HUES64 (cell line): Measurements from ENCODE around the gene JADE1.

ENCODE experiments used
- H3K27ac ChIP-seq: 2 replicates; pipeline ENCODE4 v1.7.0; 2013; ENCODE audit warnings: low read depth, low read length, inconsistent platforms
- H3K27me3 ChIP-seq: 2 replicates; pipeline ENCODE4 v1.6.1; 2013; ENCODE audit warnings: mild to moderate bottlenecking, low read length; ENCODE audit not compliant: insufficient read depth
- H3K36me3 ChIP-seq: 2 replicates; pipeline ENCODE4 v1.6.1; 2013; ENCODE audit warnings: mild to moderate bottlenecking, low read length; ENCODE audit not compliant: insufficient read depth
- H3K4me1 ChIP-seq: 2 replicates; pipeline ENCODE4 v1.6.1; 2013; ENCODE audit warnings: mild to moderate bottlenecking, low read length, moderate library complexity; ENCODE audit not compliant: insufficient read depth
- H3K4me3 ChIP-seq: 2 replicates; pipeline ENCODE4 v1.5.1; 2013; ENCODE audit warnings: mild to moderate bottlenecking, low read length, moderate library complexity
- H3K9ac ChIP-seq: 2 replicates; pipeline ENCODE4 v1.6.1; 2013; ENCODE audit warnings: mild to moderate bottlenecking, low read depth, low read length
- H3K9me3 ChIP-seq: 2 replicates; pipeline ENCODE4 v1.6.1; 2013; ENCODE audit warnings: low read depth, low read length; ENCODE audit not compliant: insufficient read depth
- WGBS: fragments of 150-250, 120-280 bp; methylation state at CpG from one replicate; pipeline ENCODE4 v1.1.7; 2013; ENCODE audit warnings: missing lambda C conversion rate; 5-methylcytosine and 5-hydroxymethylcytosine counted together

The JADE1 gene

GRCh38 chr4:128847082-128847724, 37.7 kb downstream of the JADE1 start:
- no peak overlapping the region for H3K27ac ChIP-seq
- no peaks in the 10 kb centered on the region for H3K27me3 ChIP-seq

GRCh38 chr4:128848461-128848860, 39.0 kb downstream of the JADE1 start:
- Histone ChIP-seq H3K27me3 (no peaks in the 10 kb centered on the region), H3K4me1 (no peaks in the 10 kb centered on the region), H3K9me3 (no peaks in the 10 kb centered on the region), H3K9ac (no peak overlapping the region), H3K27ac (no peak overlapping the region), H3K36me3 (peaks cover 98% of the 10 kb centered on the region), H3K4me3 (no peak overlapping the region)
- 91% methylated on average over 3 of the region's 3 CpGs for WGBS

More at GRCh38 chr4:128847082-128847724, 37.7 kb downstream of the JADE1 start:
- H3K36me3 ChIP-seq: peaks cover 98% of the 10 kb centered on the region
- H3K9ac ChIP-seq: no peak overlapping the region
- no peaks in the 10 kb centered on the region for H3K4me1 ChIP-seq
- H3K9me3 ChIP-seq: no peaks in the 10 kb centered on the region
- H3K4me3 ChIP-seq: no peak overlapping the region
- WGBS: 95% methylated on average over 7 of the region's 7 CpGs

- Histone ChIP-seq H3K9ac (no peak overlapping the region), H3K27ac (no peak overlapping the region), H3K9me3 (no peaks in the 10 kb centered on the region), H3K4me3 (no peak overlapping the region), H3K36me3 (peaks cover 98% of the 10 kb centered on the region), H3K4me1 (0 out of 2 replicates have a peak, but pooled peaks cover 6% of the 10 kb centered on the region), H3K27me3 (no peaks in the 10 kb centered on the region)
- 98% methylated on average over 4 of the region's 4 CpGs for WGBS
These were observed 40.8 kb downstream of the JADE1 start for GRCh38 chr4:128850252-128850651.

GRCh38 chr4:128853741-128854140, 44.2 kb downstream of the JADE1 start:
- Histone ChIP-seq H3K36me3 (peaks cover 98% of the 10 kb centered on the region), H3K9me3 (no peaks in the 10 kb centered on the region), H3K4me1 (0 out of 2 replicates have a peak, but pooled peaks cover 6% of the 10 kb centered on the region), H3K9ac (no peak overlapping the region), H3K4me3 (no peak overlapping the region), H3K27me3 (no peaks in the 10 kb centered on the region), H3K27ac (no peak overlapping the region)
- 91% methylated on average over 5 of the region's 5 CpGs for WGBS

GRCh38 chr4:128854433-128854832, 44.9 kb downstream of the JADE1 start:
- H3K9ac ChIP-seq: no peak overlapping the region
- no peak overlapping the region for H3K27ac ChIP-seq
- H3K4me1 ChIP-seq: 0 out of 2 replicates have a peak, but pooled peaks cover 6% of the 10 kb centered on the region
- peaks cover 98% of the 10 kb centered on the region for H3K36me3 ChIP-seq
- H3K27me3 ChIP-seq: no peaks in the 10 kb centered on the region
- WGBS: 92% methylated on average over 5 of the region's 6 CpGs
- no peak overlapping the region for H3K4me3 ChIP-seq
- no peaks in the 10 kb centered on the region for H3K9me3 ChIP-seq

- 0 out of 2 replicates have a peak, but pooled peaks cover 6% of the 10 kb centered on the region for H3K4me1 ChIP-seq
- no peak overlapping the region for H3K4me3 ChIP-seq
- H3K36me3 ChIP-seq: peaks cover 98% of the 10 kb centered on the region
- no peak overlapping the region for H3K27ac ChIP-seq
- whole genome bisulfite sequencing: 96% methylated on average over 7 of the region's 7 CpGs
- no peak overlapping the region for H3K9ac ChIP-seq
- H3K9me3 ChIP-seq: no peaks in the 10 kb centered on the region
- no peaks in the 10 kb centered on the region for H3K27me3 ChIP-seq
These were observed 46.1 kb downstream of the JADE1 start for GRCh38 chr4:128855621-128856020.

- WGBS: 96% methylated on average over 2 of the region's 2 CpGs
- Histone ChIP-seq H3K27me3 (no peaks in the 10 kb centered on the region), H3K27ac (no peak overlapping the region), H3K9me3 (no peaks in the 10 kb centered on the region), H3K4me1 (0 out of 2 replicates have a peak, but pooled peaks cover 6% of the 10 kb centered on the region), H3K4me3 (no peak overlapping the region), H3K36me3 (peaks cover 98% of the 10 kb centered on the region), H3K9ac (no peak overlapping the region)
These were observed 46.7 kb downstream of the JADE1 start for GRCh38 chr4:128856246-128856645.

- Histone ChIP-seq H3K36me3 (peaks cover 97% of the 10 kb centered on the region), H3K4me1 (peaks cover 9% of the 10 kb centered on the region; the same call in 1 of the 2 replicates), H3K9ac (no peak overlapping the region), H3K27ac (no peak overlapping the region), H3K9me3 (no peaks in the 10 kb centered on the region), H3K4me3 (no peak overlapping the region), H3K27me3 (no peaks in the 10 kb centered on the region)
- 93% methylated on average over 18 of the region's 18 CpGs for WGBS
These were observed 49.6 kb downstream of the JADE1 start for GRCh38 chr4:128858879-128859671.

- Histone ChIP-seq H3K4me1 (peaks cover 3% of the 10 kb centered on the region), H3K27me3 (no peaks in the 10 kb centered on the region), H3K4me3 (no peak overlapping the region), H3K9ac (no peak overlapping the region), H3K36me3 (peaks cover 97% of the 10 kb centered on the region), H3K9me3 (no peaks in the 10 kb centered on the region), H3K27ac (no peak overlapping the region; the same call in 1 of the 2 replicates)
- 93% methylated on average over 6 of the region's 6 CpGs for WGBS
These were observed 50.6 kb downstream of the JADE1 start for GRCh38 chr4:128859887-128860677.

- Histone ChIP-seq H3K4me1 (peaks cover 13% of the 10 kb centered on the region), H3K27ac (no peak overlapping the region), H3K36me3 (peaks cover 97% of the 10 kb centered on the region), H3K4me3 (no peak overlapping the region), H3K9ac (no peak overlapping the region), H3K9me3 (no peaks in the 10 kb centered on the region), H3K27me3 (no peaks in the 10 kb centered on the region)
- WGBS: 95% methylated on average over 10 of the region's 13 CpGs
These were observed 52.5 kb downstream of the JADE1 start for GRCh38 chr4:128861856-128862518.
